DOHH2 (cell line): ENCODE data around the gene OTUD1.

ENCODE experiments used
- H3F3A ChIP-seq: fragments of 200-600 bp; sonication (generic), shearing (Covaris generic); 2 replicates; pipeline ENCODE4 v1.6.0; 2016; ENCODE audit warnings: antibody characterized with exemption, mild to moderate bottlenecking; ENCODE audit not compliant: control insufficient read depth, insufficient read depth
- H3K27ac ChIP-seq: fragments of 200-600 bp; sonication (generic); 2 replicates; pipeline ENCODE4 v1.5.1; 2014; ENCODE audit warnings: low read depth, mild to moderate bottlenecking, low read length, moderate library complexity
- H3K27me3 ChIP-seq: fragments of 200-600 bp; sonication (generic); 2 replicates; pipeline ENCODE4 v1.6.1; 2014; ENCODE audit warnings: mild to moderate bottlenecking, low read length, mixed read lengths; ENCODE audit not compliant: control insufficient read depth
- H3K36me3 ChIP-seq: fragments of 200-600 bp; sonication (generic); 2 replicates; pipeline ENCODE4 v1.6.1; 2014; ENCODE audit warnings: mild to moderate bottlenecking, low read length, moderate library complexity, mixed read lengths; ENCODE audit not compliant: control insufficient read depth
- H3K4me1 ChIP-seq: fragments of 200-600 bp; sonication (generic); 2 replicates; pipeline ENCODE4 v1.6.1; 2014; ENCODE audit warnings: mild to moderate bottlenecking, low read length, mixed read lengths; ENCODE audit not compliant: control insufficient read depth
- H3K4me2 ChIP-seq: fragments of 200-600 bp; sonication (generic); 2 replicates; pipeline ENCODE4 v1.6.0; 2014; ENCODE audit warnings: mild to moderate bottlenecking, low read length, moderate library complexity
- H3K4me3 ChIP-seq: fragments of 200-600 bp; sonication (generic); 2 replicates; pipeline ENCODE4 v1.5.1; 2014; ENCODE audit warnings: mild to moderate bottlenecking, low read length, mixed read lengths
- H3K79me2 ChIP-seq: fragments of 200-600 bp; sonication (generic); 2 replicates; pipeline ENCODE4 v1.6.1; 2014; ENCODE audit warnings: mild to moderate bottlenecking, low read length, mixed read lengths; ENCODE audit not compliant: control insufficient read depth
- H3K9me2 ChIP-seq: fragments of 200-600 bp; sonication (generic); replicated peaks from 2 replicates; pipeline ENCODE4 v1.6.1; 2014; ENCODE audit warnings: mild to moderate bottlenecking, low read length, mixed read lengths; ENCODE audit not compliant: control insufficient read depth
- H3K9me3 ChIP-seq: fragments of 200-600 bp; sonication (generic); 2 replicates; pipeline ENCODE4 v1.6.1; 2014; ENCODE audit warnings: antibody characterized with exemption, low read length, mixed read lengths; ENCODE audit not compliant: control insufficient read depth, insufficient read depth
- H4K20me1 ChIP-seq: fragments of 200-600 bp; sonication (generic); 2 replicates; pipeline ENCODE4 v1.6.0; 2014; ENCODE audit warnings: low read depth, mild to moderate bottlenecking, antibody characterized with exemption, low read length, moderate library complexity; ENCODE audit not compliant: control insufficient read depth, insufficient read depth
- CTCF ChIP-seq: fragments of 200-600 bp; sonication (generic); IDR thresholded peaks from one replicate; pipeline ENCODE4 v1.5.1; 2014; ENCODE audit warnings: antibody characterized with exemption, mild to moderate bottlenecking, low read depth, low read length; ENCODE audit not compliant: poor library complexity, severe bottlenecking
- EZH2phosphoT487 ChIP-seq: fragments of 200-600 bp; sonication (generic); IDR thresholded peaks from 2 replicates; pipeline ENCODE4 v1.6.1; 2017; ENCODE audit warnings: borderline replicate concordance, mild to moderate bottlenecking, antibody characterized with exemption, low read length, moderate library complexity, mixed read lengths

OTUD1 gene

GRCh38 chr10:23412223-23412622 lies 26.7 kb upstream of the OTUD1 start:
- Histone ChIP-seq H3K4me2 (peak overlapping the region; percentile 73), H3K79me2 (no peaks in the 10 kb centered on the region), H3F3A (no peaks in the 10 kb centered on the region), H4K20me1 (no peaks in the 10 kb centered on the region), H3K9me2 (no peaks in the 10 kb centered on the region), H3K4me3 (no peak overlapping the region), H3K4me1 (peaks cover 36% of the 10 kb centered on the region), H3K27me3 (no peaks in the 10 kb centered on the region), H3K36me3 (no peaks in the 10 kb centered on the region), H3K27ac (no peak overlapping the region), H3K9me3 (no peaks in the 10 kb centered on the region)
- no peak for TF ChIP-seq CTCF
- TF ChIP-seq EZH2phosphoT487 = no peak

- peak overlapping the region; percentile 58 for H3K4me3 ChIP-seq
- H3F3A ChIP-seq = no peaks in the 10 kb centered on the region
- H3K79me2 ChIP-seq = no peaks in the 10 kb centered on the region
- H3K4me1 ChIP-seq = peaks cover 36% of the 10 kb centered on the region
- no peaks in the 10 kb centered on the region for H3K9me3 ChIP-seq
- H3K27me3 ChIP-seq = no peaks in the 10 kb centered on the region
- no peaks in the 10 kb centered on the region for H3K9me2 ChIP-seq
- TF ChIP-seq EZH2phosphoT487 (no peak), CTCF (no peak)
- H3K27ac ChIP-seq = peak overlapping the region; percentile 51
- H3K4me2 ChIP-seq = peak overlapping the region; percentile 73
- H3K36me3 ChIP-seq = no peaks in the 10 kb centered on the region
- no peaks in the 10 kb centered on the region for H4K20me1 ChIP-seq
Observed at GRCh38 chr10:23413629-23414089, 25.2 kb upstream of the OTUD1 start.

GRCh38 chr10:23414658-23415057 lies 24.2 kb upstream of the OTUD1 start:
- Histone ChIP-seq H3F3A (no peaks in the 10 kb centered on the region), H3K79me2 (no peaks in the 10 kb centered on the region), H4K20me1 (no peaks in the 10 kb centered on the region), H3K27ac (no peak overlapping the region), H3K9me2 (no peaks in the 10 kb centered on the region), H3K4me3 (no peak overlapping the region), H3K4me1 (peaks cover 43% of the 10 kb centered on the region), H3K9me3 (no peaks in the 10 kb centered on the region), H3K27me3 (no peaks in the 10 kb centered on the region), H3K4me2 (peak overlapping the region; percentile 73), H3K36me3 (no peaks in the 10 kb centered on the region)
- TF ChIP-seq CTCF = no peak
- no peak for TF ChIP-seq EZH2phosphoT487
